Measurements from ENCODE around the gene PRKAA1. TPM values are rescaled to one million over a fixed set of nuclear protein-coding genes. Genes with fewer than 3 reads are reported as not detected.

The PRKAA1 gene
- 36.2 and 49.8 TPM in 2 replicates for polyA plus RNA-seq (2014; cell fraction: cytosol; rRNA removed)
- polyA plus RNA-seq (2014; cell fraction: nucleus; rRNA removed) = 46.4 and 53.5 TPM in 2 replicates

DNA sequence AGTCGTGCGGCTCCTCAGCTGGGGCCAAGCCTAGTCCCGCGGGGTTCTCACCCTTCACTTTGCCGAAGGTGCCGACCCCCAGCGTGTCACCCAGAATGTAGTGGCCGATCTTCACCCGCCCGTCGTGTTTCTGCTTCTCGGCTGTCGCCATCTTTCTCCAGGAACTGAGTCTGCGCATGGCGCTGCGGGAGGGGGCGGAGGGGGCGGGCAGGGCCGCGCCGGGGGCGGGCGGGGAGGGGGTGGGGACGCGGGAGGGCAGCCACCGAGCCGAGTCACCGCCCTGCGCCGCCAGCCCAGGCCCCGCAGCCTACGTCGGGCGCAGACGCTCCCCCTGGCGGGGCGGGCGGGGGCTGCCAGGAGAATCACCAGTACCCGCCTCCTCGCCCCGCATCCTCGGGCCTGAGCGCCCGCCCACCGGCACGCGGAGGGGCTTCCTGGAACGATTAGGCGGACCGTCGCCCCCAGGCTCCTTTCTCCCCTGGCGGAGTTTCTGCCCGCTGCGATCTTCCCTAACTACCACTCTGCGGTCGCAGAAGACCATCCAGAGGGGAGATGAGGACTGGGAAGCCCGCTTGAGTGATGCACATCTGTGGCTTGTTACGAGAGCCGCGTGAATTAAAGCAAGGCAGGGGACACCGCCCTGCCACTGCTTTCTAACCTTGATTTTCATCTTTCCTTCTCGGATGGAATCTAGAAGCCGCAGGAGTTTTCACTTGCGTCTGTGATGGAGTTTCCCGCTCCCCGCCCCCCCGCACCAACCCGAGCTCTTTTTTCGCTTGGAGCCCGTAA is at the start of gene PRKAA1:
PRKAA1 (minus strand) TSS at position 363 of the 789 bp plus-strand sequence; CDS start at position 178, 185 bp downstream.
- DNase-seq (ENCODE audit: low spot score) = peak; percentile 90

DNA sequence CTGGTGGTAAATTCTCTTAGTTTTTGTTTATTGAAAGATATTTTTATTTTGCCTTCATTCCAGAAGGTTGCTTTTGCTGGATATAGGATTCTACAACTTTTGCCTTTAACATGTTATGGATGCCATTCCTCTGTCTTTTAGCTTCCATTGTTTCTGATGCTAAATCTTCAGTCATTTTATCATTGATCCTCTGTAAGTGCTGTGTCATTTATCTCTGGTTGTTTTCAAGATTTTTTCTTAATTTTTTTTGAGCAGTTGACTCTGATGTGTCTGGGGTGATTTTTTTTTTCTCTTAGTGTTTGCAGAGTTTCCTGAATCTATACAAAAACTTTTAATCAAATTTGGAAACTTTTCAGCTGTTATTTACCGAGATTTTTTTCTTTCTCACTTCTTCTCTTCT is 49.4 kb upstream of the PRKAA1 start:
- DNase-seq (ENCODE audit: low spot score) = no peak

DNA sequence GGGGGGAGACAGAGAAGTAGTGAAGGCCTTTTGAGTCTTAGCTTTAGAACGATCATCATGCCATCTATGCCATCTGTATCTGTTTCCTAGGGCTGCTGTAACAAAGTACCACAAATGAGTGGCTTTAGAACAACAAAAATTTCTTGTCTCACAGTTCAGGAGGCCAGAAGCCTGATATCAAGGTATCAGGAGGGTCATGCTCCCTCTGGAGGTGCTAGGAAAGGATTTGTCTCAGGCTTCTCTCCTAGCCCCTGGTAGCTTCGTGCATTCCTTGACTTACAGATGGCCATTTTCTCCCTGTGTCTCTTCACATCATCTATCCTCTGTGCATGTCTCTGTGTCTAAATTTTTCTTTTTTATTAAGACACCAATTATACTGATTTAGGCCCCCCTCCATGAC is 48.2 kb upstream of the PRKAA1 start:
- no peak for DNase-seq (ENCODE audit: low spot score)

DNA sequence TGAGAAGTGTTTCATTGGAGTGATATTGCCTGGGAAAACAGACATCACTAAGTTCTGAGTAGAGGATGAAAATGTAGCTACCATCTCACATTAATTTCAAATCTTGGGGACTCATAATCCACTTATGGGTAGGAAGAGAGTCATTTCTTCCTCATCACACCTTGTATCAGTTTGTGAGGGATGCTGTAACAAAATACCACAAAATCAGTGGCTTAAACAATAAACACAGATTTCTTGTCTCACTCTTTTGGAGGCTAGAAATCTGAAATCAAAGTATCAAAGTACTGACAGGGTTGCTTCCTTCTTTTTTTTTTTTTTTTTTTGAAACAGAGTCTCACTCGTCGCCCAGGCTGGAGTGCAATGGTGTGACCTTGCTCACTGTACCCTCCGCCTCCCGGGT is 46.4 kb upstream of the PRKAA1 start:
- no peak for DNase-seq (ENCODE audit: low spot score)

DNA sequence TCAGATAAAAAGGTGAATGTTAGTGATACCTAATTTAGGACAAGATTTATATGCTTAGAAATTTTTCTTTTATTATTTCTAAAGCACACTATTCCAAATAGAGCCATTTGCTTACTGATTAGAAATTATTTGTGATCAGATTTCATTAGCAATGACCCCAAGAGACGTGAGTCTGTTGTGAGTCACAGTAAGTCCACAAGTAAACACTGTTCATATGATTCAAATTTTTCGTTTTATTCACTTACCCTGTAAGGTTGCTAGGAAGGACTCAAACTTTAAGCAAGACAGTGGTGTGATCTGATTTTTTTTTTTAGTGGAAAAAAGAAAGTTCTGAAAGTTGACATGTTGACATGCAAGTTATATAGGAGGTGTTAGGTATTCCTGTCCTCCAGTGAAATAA is 44.2 kb upstream of the PRKAA1 start:
- no peak for DNase-seq (ENCODE audit: low spot score)

DNA sequence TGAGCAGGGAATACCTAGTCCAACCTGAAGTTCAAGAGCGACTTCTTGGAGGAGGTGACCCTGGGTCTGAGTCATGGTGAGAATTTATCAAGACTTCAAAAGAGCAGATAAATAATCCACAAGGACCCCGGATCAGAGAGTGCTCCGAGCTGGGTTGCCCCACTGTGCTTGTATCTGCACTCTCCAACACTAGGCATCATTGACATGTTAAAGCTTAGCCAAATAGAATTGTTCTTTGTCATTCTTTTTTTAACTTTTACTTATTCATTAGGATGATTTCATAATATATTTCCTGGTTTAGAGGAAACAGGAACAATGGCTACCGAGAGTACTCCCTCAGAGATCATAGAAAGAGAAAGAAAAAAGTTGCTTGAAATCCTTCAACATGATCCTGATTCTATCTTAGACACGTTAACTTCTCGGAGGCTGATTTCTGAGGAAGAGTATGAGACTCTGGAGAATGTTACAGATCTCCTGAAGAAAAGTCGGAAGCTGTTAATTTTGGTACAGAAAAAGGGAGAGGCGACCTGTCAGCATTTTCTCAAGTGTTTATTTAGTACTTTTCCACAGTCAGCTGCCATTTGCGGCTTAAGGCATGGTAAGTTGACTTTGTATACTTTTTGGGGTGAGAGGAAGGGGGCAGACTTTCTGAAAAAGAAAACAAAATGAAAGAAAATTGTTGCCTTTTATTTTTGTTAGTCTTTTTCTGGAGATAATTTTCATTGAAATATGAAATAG is 43.1 kb upstream of the PRKAA1 start, which contains the start of gene CARD6:
CARD6 (plus strand) TSS at position 300 of the 738 bp plus-strand sequence; CDS start at position 316, 16 bp downstream.
- no peak for DNase-seq (ENCODE audit: low spot score)

DNA sequence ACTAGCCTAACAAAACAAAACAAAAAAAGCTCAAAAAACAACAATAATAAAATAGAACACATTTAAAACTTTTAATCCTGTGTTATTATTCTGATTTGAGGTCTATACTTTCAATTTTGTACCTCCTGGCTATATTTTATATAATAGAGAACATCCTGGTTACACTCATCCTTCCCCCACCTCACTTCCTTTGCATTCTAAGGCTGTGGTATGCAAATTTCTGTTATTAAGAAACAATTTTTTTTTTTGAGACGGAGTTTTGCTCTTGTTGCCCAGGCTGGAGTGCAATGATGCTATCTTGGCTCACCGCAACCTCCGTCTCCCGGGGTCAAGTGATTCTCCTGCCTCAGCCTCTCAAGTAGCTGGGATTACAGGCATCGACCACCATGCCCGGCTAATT is 39.9 kb upstream of the PRKAA1 start:
- no peak for DNase-seq (ENCODE audit: low spot score)

DNA sequence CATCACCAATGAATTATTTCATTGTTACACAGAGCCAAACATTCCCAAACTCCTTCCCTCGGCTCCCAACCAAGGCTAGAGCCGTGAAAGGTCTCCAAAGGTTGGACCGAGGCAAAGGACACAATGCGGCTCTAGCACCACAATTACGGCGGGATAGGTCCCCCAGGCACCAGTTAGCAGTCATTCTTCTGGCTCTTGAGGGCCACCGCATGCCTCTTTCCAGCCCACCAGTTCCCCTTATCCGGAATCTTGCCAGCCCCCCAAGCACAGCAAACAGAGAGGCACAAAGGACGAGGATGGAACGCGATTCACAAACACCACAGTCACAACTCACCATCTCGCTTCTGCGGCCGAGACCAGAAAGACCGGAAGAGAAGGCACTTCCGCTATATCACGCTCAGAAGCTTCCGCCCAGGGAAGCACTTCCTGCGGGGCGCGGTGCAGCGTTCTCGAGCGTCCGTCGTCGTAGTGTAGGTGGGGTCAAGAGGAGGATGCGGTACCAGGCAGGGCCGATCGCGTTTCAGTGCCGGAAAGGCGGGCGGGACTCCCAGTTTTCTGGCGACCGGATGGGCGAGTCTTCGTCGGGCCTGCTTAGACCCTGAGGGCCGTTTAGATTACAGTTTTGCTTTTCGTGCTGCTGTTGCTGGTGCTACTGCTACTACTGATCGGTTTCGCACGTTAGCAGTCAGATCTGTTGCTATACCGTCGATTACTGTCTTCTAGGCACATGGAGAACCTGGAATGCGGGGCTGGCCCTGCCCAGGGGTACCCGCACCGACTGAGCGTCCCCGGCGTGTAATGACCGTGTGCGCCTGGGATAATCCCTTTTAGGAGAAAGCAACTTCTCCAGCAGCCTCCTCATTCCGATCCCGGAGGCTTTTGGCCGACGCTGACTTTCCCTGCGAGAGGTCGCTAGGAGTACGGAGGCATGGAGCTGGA is 36.9 kb upstream of the PRKAA1 start, which contains the start of gene RPL37:
RPL37 (minus strand) TSS at position 374 of the 939 bp plus-strand sequence; CDS start at position 337, 37 bp downstream.
- DNase-seq (ENCODE audit: low spot score) = peak; percentile 97

DNA sequence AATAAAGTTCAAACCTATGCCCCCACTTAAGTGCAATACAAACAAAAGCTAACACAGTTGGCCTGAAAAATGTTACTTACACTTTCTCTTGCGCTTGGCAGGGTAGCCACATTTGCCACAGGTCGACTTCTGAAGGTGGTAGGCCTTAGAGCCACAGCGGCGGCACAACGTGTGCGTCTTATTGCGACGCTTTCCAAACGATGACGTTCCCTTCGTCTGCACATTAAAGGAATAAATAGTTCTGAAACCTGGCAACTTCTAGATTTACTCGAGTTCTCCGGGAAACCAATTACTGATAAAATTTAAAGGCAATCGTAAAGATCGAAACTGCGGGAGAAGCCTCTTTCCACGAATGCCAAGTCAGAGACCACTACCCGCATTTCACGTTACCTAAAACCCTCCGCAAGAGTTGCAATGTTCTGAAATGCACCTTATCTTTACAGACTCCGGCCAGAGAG is 36.2 kb upstream of the PRKAA1 start:
- peak; percentile 13 for DNase-seq (ENCODE audit: low spot score)

DNA sequence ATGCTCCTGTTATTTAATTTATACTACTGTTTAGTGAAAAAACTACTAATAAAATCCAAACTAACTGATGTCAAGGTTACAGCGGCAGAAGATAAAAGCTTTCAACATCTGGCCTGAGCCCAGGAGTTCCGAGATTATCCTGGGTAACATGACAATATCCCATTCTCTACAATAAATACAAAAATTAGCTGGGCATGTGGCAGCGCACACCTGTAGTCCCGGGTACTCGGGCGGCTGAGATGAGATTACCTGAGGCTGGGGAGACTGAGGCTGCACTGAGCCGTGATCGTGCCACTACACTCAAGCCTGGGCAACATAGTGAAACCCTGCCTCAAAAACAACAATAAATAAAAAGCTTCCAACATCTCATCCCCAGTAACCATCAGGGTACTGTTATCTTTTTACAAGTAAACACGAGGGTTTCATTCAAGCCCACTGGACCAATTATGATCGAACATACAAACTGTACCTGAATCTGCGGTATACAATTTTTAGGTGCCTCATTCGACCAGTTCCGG is 35.6 kb upstream of the PRKAA1 start:
- no peak for DNase-seq (ENCODE audit: low spot score)

DNA sequence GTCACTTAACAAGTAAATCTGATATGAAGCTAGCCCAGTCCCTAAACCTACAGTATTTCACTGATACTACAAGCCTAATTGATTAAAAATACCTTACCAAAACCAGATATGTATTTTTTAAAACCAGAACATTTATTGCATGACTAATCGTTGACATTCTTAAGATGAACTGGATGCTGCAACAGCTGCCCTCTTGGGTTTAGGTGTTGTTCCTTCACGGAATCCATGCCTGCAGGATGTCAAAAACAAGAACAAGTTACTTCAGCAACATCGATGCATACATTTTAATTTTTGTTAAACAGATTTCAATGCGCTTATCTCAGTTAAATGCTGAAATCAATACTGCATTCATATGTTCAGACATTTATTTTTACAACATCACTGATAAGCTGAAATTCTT is 34.2 kb upstream of the PRKAA1 start:
- no peak for DNase-seq (ENCODE audit: low spot score)

DNA sequence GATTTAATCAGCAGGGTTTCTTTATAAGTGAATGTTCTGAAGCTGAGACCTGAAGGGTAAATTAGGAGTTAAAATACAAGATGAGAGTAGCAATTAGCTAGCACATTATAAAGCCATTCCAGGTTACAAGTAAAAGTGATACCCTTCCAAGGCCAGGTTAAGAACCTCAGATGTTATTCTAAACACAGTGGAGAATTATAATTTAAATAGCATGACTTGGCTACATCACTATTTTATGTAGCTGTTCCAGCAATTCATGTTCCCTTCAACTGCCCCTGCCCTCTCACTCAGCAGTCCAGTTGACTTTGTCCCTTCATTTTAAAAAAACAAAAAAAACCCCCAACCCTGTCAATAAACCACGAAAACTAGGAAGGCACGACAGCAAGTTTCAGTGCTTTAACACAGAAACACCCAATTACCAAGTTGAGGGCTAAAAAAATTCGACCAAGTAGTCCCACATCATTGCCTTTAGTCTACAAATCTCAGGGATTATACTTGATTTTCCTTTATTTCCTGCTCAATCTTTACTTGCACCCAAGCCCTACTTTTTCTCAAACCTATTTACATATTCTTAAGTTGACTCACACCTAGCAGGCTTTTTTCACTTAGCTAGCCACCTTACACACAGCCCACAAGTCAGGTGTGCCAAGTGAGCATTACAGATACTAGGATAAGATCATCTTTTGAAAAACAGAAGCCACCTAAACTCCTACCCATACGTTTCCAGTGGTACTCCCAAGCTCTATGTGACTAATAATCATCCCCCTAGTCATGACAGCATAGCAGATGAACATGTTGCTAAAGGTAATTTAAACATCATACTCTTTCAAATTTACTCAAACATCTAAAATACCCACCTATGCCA is 33.4 kb upstream of the PRKAA1 start:
- no peak for DNase-seq (ENCODE audit: low spot score)

DNA sequence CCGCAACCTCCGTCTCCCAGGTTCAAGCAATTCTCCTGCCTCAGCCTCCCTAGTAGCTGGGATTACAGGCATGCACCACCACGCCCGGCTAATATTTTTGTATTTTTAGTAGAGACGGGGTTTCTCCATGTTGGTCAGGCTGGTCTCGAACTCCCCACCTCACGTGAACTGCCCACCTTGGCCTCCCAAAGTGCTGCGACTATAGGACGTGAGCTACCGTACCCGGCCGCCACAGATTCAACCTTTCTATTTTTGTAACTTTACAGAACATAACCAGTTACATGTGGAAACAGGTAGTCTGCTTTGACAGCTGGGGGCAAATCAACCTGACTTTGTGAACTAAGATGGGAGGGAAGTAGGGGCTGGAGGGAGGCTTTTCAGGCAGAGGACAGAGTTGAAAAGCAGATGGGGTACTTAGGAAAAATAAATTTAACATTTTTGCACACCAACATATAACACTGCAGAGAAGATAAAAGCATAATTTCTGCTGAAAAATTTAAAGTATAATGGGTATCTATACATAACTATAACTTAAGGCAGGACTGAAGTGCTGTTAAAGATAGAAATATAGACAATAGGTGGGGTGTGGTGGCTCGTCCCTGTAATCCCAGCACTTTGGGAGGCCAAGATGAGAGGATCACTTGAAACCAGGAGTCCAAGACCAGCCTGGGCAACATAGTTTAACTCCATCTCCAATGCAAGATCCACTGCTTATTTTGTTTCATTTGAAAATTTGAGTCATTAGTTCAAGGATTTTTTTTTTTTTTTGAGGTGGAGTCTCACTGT is 31.8 kb upstream of the PRKAA1 start:
- DNase-seq (ENCODE audit: low spot score) = no peak

DNA sequence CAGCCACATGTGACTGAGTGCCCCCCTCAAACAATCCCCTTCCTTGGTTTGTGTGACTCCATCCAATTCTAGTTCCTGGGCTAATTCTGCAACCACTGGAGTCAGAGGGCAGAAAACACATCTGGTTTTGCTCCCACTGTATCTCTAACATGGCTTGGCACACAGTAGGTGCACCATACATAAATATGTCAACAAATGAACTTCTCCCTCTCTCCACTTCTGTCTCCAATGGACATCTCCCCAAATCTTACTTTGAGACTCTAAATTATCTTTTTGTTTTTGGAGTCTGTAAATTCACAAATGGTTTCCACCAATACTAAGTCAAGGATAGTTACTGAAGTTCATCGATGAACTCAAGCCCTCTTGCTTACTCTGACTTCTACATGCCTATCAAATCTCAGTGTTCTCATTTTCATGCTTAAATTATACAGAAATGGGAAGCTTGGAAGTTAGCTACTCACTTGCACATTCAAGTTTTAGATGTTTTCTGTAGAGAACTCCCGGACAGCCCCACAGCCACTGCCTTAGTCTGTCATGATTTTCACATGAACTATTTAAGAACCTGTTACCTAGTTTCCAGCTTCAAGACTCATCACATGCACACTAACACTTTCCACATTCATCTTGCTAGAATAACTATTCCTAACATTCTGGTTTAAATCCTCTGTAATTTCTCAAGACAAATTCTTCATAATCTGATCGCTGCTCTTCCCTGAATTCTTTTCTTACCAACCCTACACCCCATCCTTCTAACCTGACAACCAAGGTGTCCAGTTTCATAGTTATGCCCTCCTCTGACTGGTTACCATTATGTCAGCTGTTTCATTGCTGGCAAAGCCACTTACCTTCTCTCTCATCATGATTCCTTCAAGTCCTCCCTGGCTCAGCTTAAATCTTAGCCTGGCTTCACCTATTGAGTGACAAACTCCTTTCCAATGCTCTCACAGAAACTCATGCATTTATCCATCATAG is 30.8 kb upstream of the PRKAA1 start:
- peak; percentile 11 for DNase-seq (ENCODE audit: low spot score)

DNA sequence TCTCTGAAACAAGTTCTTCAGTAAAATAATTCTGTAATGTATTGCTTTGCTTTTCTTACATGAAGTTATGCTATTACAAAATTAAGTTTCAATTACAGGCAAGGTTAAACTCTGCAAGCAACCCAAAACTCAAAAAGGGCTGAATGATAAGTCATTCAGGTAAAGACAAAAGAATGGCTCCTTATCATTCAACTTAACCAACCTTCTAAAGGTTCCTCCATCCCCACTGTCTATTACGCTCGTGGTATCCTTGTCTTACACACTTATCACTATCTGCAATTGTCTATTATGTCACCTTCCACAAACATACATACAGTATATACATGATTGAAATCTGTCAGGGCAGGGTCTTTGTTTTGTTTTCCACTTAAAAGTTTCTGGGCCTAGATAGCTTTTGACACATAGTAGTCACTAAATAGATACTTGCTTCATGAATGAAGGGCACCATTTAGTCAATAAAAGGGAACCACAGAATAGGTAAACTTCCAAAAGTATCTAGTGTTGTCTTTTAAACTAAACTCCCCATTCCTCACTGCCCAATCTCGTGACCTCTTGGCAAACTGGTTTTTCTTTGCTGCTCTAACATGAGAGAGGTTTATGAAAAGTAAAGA is 30.0 kb upstream of the PRKAA1 start:
- no peak for DNase-seq (ENCODE audit: low spot score)

DNA sequence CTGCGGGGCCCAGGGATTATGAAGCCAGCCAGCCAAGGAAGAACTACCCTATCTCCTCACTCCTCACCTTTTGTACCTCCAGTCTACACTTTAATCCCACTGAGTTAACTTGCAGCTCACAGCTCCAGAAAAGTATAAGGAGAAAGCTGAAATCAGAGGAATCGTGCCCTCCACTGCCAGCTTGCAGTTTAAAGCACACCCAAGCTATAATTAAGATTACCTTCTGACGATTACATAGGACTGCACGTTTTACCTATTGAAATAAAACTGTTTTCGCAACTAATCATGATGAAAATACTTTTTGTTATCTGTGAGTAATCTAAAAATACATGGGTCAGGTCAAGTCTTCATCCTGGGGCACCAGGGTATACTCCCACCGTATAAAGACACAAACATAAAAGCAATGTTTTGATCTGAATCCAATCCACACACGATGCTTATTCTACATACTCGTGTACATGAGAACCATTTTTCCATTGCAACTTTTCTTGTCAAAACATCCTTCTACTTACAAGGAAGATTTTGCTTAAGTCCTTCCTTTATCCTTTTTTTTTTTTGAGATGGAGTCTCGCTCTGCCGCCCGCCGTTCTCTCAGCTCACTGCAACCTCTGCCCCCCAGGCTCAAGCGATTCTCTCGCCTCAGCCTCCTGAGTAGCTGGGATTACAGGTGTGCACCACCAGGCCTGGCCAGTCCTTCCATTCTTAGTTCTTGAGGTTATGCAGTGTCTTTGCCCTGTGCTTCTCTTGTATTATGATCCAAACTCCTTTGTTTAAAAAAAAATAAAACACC is 29.2 kb upstream of the PRKAA1 start:
- no peak for DNase-seq (ENCODE audit: low spot score)

All from SK-N-DZ (cell line).